H1 (cell line): Measurements from ENCODE around the gene NELFA. TPM values are rescaled to one million over a fixed set of nuclear protein-coding genes. Genes with fewer than 3 reads are reported as not detected.

Source experiments
- CTCF ChIA-PET: fragments of 300-600 bp; sonication (Branson Sonifier 250); formaldehyde crosslinking; loops from one replicate; lab custom pipeline; 2021; ENCODE audit not compliant: partially characterized antibody; lab: Charles Lee
- POLR2A ChIA-PET: fragments of 300-600 bp; sonication (Branson Sonifier 250); formaldehyde crosslinking; loops from one replicate; lab custom pipeline; 2021; ENCODE audit warnings: inconsistent platforms; ENCODE audit not compliant: partially characterized antibody; lab: Charles Lee
- DNase-seq, 2 experiments: peaks; one replicate each; pipeline versions ENCODE4 v3.0.0 to v3.0.0-alpha.2; 2010 to 2022; ENCODE audit warnings: low spot score in 2 of 2, low read depth in 1 of 2, mixed read lengths in 1 of 2
- FAIRE-seq: peaks from 2 replicates; lab custom pipeline; 2011; peaks lifted over from hg19 to GRCh38; lab: Jason Lieb, UNC
- H2AFZ ChIP-seq: 2 replicates; pipeline ENCODE4 v1.8.1; 2012; ENCODE audit warnings: low read length, inconsistent platforms
- H2AK5ac ChIP-seq: 2 replicates; pipeline ENCODE4 v1.6.1; 2013; ENCODE audit warnings: low read depth, low read length
- H2BK120ac ChIP-seq: replicated peaks from 2 replicates; pipeline ENCODE3; 2013; ENCODE audit warnings: low read depth, low read length, inconsistent platforms
- H2BK12ac ChIP-seq: 2 replicates; pipeline ENCODE4 v1.6.1; 2013; ENCODE audit warnings: low read depth, low read length
- H2BK15ac ChIP-seq: 2 replicates; pipeline ENCODE4 v1.6.1; 2013; ENCODE audit warnings: low read length
- H2BK20ac ChIP-seq: 2 replicates; pipeline ENCODE4 v1.6.1; 2013; ENCODE audit warnings: low read length
- H2BK5ac ChIP-seq: 2 replicates; pipeline ENCODE4 v1.6.1; 2013; ENCODE audit warnings: low read depth, low read length
- H3K14ac ChIP-seq: 2 replicates; pipeline ENCODE4 v1.6.1; 2013; ENCODE audit warnings: inconsistent platforms; ENCODE audit not compliant: insufficient read length
- H3K18ac ChIP-seq: 2 replicates; pipeline ENCODE4 v1.6.1; 2013; ENCODE audit warnings: low read length; ENCODE audit errors: extremely low read depth
- H3K23ac ChIP-seq: 2 replicates; pipeline ENCODE4 v1.6.1; 2013; ENCODE audit warnings: inconsistent platforms; ENCODE audit not compliant: insufficient read length
- H3K23me2 ChIP-seq: 2 replicates; pipeline ENCODE4 v1.6.1; 2013; ENCODE audit warnings: low read depth, low read length
- H3K27ac ChIP-seq: 2 replicates; pipeline ENCODE4 v1.6.1; 2011; ENCODE audit warnings: low read depth, low read length, inconsistent platforms
- H3K27me3 ChIP-seq, 4 experiments: replicated peaks in 1 of 4; 1 replicate in 1 of 4; 2 replicates in 3 of 4; pipeline versions ENCODE4 v1.6.1 to v1.8.1; 2011 to 2013; ENCODE audit warnings: low read length in 3 of 4, mild to moderate bottlenecking in 3 of 4, inconsistent platforms in 2 of 4, mixed read lengths in 2 of 4, moderate library complexity in 1 of 4; ENCODE audit not compliant: control insufficient read depth in 3 of 4, insufficient read depth in 3 of 4; ENCODE audit errors: extremely low read depth in 1 of 4
- H3K36me3 ChIP-seq, 4 experiments: 2 replicates each; pipeline versions ENCODE4 v1.6.1 to v1.8.1; 2011 to 2013; ENCODE audit warnings: mild to moderate bottlenecking in 4 of 4, low read length in 3 of 4, moderate library complexity in 2 of 4, control low read depth in 1 of 4, inconsistent platforms in 1 of 4; ENCODE audit not compliant: insufficient read depth in 4 of 4, control insufficient read depth in 2 of 4
- H3K4ac ChIP-seq: replicated peaks from 2 replicates; pipeline ENCODE3; 2013; ENCODE audit warnings: low read length, low read depth, mixed read lengths, inconsistent platforms; ENCODE audit not compliant: insufficient read length
- H3K4me1 ChIP-seq, 4 experiments: replicated peaks in 1 of 4; 1 replicate in 1 of 4; 2 replicates in 3 of 4; pipeline versions ENCODE4 v1.6.1 to v1.8.1; 2011 to 2013; ENCODE audit warnings: low read length in 3 of 4, inconsistent platforms in 2 of 4, mixed read lengths in 1 of 4; ENCODE audit not compliant: insufficient read depth in 4 of 4, control insufficient read depth in 3 of 4
- H3K4me2 ChIP-seq, 2 experiments: 2 replicates each; pipeline versions ENCODE4 v1.6.1 to v1.8.1; 2011 to 2013; ENCODE audit warnings: low read depth in 2 of 2, low read length in 2 of 2, control low read depth in 1 of 2, inconsistent platforms in 1 of 2, mild to moderate bottlenecking in 1 of 2; ENCODE audit not compliant: insufficient read depth in 1 of 2
- H3K4me3 ChIP-seq, 4 experiments: fragments of 200-600, 300-600 bp in 1 of 4; sonication (generic), shearing (Covaris generic), sonication (Bioruptor Twin) in 1 of 4; 2 replicates each; pipeline versions ENCODE4 v1.5.1 to v1.8.1; 2011 to 2016; ENCODE audit warnings: low read length in 4 of 4, low read depth in 3 of 4, control low read depth in 2 of 4, inconsistent platforms in 2 of 4, mild to moderate bottlenecking in 2 of 4, mixed read lengths in 1 of 4, moderate library complexity in 1 of 4; ENCODE audit not compliant: insufficient read depth in 2 of 4; ENCODE audit errors: extremely low read depth in 1 of 4
- H3K56ac ChIP-seq: replicated peaks from 2 replicates; pipeline ENCODE3; 2013; ENCODE audit warnings: low read depth, mild to moderate bottlenecking, mixed read lengths, low read length, inconsistent platforms; ENCODE audit not compliant: insufficient read length
- H3K79me1 ChIP-seq: 2 replicates; pipeline ENCODE4 v1.6.1; 2013; ENCODE audit warnings: low read depth, low read length, control low read depth
- H3K79me2 ChIP-seq, 2 experiments: 2 replicates each; pipeline versions ENCODE4 v1.6.1 to v1.8.1; 2012 to 2013; ENCODE audit warnings: low read length in 2 of 2, mild to moderate bottlenecking in 2 of 2, inconsistent platforms in 1 of 2; ENCODE audit not compliant: insufficient read depth in 2 of 2, control insufficient read depth in 1 of 2
- H3K9ac ChIP-seq, 4 experiments: replicated peaks in 1 of 4; 1 replicate in 1 of 4; 2 replicates in 3 of 4; pipeline versions ENCODE4 v1.6.1 to v1.8.1; 2011 to 2013; ENCODE audit warnings: low read depth in 3 of 4, low read length in 3 of 4, control low read depth in 2 of 4, mild to moderate bottlenecking in 2 of 4, moderate library complexity in 2 of 4, inconsistent platforms in 1 of 4; ENCODE audit errors: extremely low read depth in 1 of 4
- H3K9me3 ChIP-seq, 2 experiments: 2 replicates each; pipeline versions ENCODE4 v1.6.1 to v1.8.1; 2012 to 2013; ENCODE audit warnings: mild to moderate bottlenecking in 2 of 2, moderate library complexity in 2 of 2, control low read depth in 1 of 2, inconsistent platforms in 1 of 2, low read depth in 1 of 2, low read length in 1 of 2, mixed read lengths in 1 of 2; ENCODE audit not compliant: insufficient read depth in 2 of 2
- H4K20me1 ChIP-seq, 2 experiments: replicated peaks in 1 of 2; 2 replicates each; pipeline versions ENCODE3 to v1.8.1; 2011 to 2013; ENCODE audit warnings: inconsistent platforms in 2 of 2, low read length in 2 of 2, mild to moderate bottlenecking in 1 of 2; ENCODE audit not compliant: insufficient read depth in 2 of 2, control insufficient read depth in 1 of 2
- H4K5ac ChIP-seq: 2 replicates; pipeline ENCODE4 v1.6.1; 2013; ENCODE audit warnings: low read length, low read depth, mixed read lengths, inconsistent platforms; ENCODE audit not compliant: insufficient read length
- H4K8ac ChIP-seq: 2 replicates; pipeline ENCODE4 v1.8.0; 2013; ENCODE audit warnings: mild to moderate bottlenecking, moderate library complexity, low read length, inconsistent platforms; ENCODE audit not compliant: insufficient read depth; ENCODE audit errors: extremely low read depth
- H4K91ac ChIP-seq: replicated peaks from 2 replicates; pipeline ENCODE3; 2013; ENCODE audit warnings: low read length, mixed read lengths, inconsistent platforms; ENCODE audit not compliant: insufficient read length
- CBX5 ChIP-seq: fragments of 300-800, 300-1000 bp; sonication (generic); IDR thresholded peaks from 2 replicates; pipeline ENCODE4 v1.7.1; 2016; ENCODE audit warnings: antibody characterized with exemption, low read length, low read depth
- CREB1 ChIP-seq: IDR thresholded peaks from 2 replicates; pipeline ENCODE4 v1.6.1; 2012; ENCODE audit warnings: inconsistent platforms
- FOSL1 ChIP-seq: IDR thresholded peaks from 2 replicates; pipeline ENCODE4 v1.6.1; 2011; ENCODE audit warnings: mild to moderate bottlenecking, low read depth, low read length, moderate library complexity; ENCODE audit not compliant: insufficient read depth
- GABPA ChIP-seq: IDR thresholded peaks from 2 replicates; pipeline ENCODE4 v1.6.1; 2011; ENCODE audit warnings: mild to moderate bottlenecking, low read length, moderate library complexity, borderline replicate concordance; ENCODE audit not compliant: insufficient read depth
- NRF1 ChIP-seq: IDR thresholded peaks from 2 replicates; pipeline ENCODE4 v1.6.1; 2011; ENCODE audit warnings: mild to moderate bottlenecking, low read depth, low read length, improper control_type of control experiment
- SIN3A ChIP-seq, 2 experiments: IDR thresholded peaks in 1 of 2; conservative IDR thresholded peaks in 1 of 2; 2 replicates each; pipeline ENCODE4 v1.6.1; 2011 to 2012; ENCODE audit warnings: low read length in 2 of 2, improper control_type of control experiment in 1 of 2, low read depth in 1 of 2, mild to moderate bottlenecking in 1 of 2
- TCF12 ChIP-seq: IDR thresholded peaks from 2 replicates; pipeline ENCODE4 v1.6.1; 2011; ENCODE audit warnings: low read depth, mild to moderate bottlenecking, low read length
- TEAD4 ChIP-seq: IDR thresholded peaks from 2 replicates; pipeline ENCODE4 v1.6.1; 2012; ENCODE audit warnings: low read depth, low read length, inconsistent platforms, mixed read lengths
- WGBS, 2 experiments: shearing (Covaris generic) in 1 of 2; methylation state at CpG; one replicate each; pipeline versions ENCODE4 v1.1.6 to v1.1.7; 2013 to 2015; ENCODE audit warnings: low lambda C conversion rate in 2 of 2, mixed read lengths in 2 of 2, inconsistent platforms in 1 of 2, low coverage in 1 of 2, missing lambda C conversion rate in 1 of 2; ENCODE audit not compliant: insufficient replicate concordance in 2 of 2, insufficient coverage in 1 of 2, insufficient read length in 1 of 2; ENCODE audit errors: extremely low coverage in 1 of 2, missing lambda C conversion rate in 1 of 2; 5-methylcytosine and 5-hydroxymethylcytosine counted together
- polyA plus RNA-seq, 7 experiments: library from polyadenylated mRNA; depleted of rRNA in 3 of 7; stranded (reverse) in 5 of 7; unstranded in 2 of 7; fragments of >200 nt in 5 of 7; fragments of 200-250 nt in 2 of 7; gene quantifications; 1 replicate in 5 of 7; 2 replicates in 1 of 7; 4 replicates in 1 of 7; pipeline versions ENCODE4 v1.2.1 to v1.2.3, GENCODE V29; 2011 to 2013; ENCODE audit warnings: missing spikeins in 2 of 7, mixed read lengths in 2 of 7
- total RNA-seq: library from RNA; stranded (reverse); fragmentation: NEBNext Ultra II Directional; extraction: Animal tissue kit (Norgen Biotek cat#: 25700); gene quantifications from 2 replicates; pipeline ENCODE4 v1.2.1, GENCODE V29; 2021
- TF ChIP-seq, protein P1 (sequence below): IDR thresholded peaks from 2 replicates; pipeline ENCODE4 v1.6.1; 2011; ENCODE audit warnings: low read length, improper control_type of control experiment
- TF ChIP-seq, protein P2 (sequence below), 3 experiments: IDR thresholded peaks; 1 replicate in 2 of 3; 2 replicates in 1 of 3; pipeline versions ENCODE4 v1.5.1 to v1.6.1; 2011; ENCODE audit warnings: low read length in 3 of 3, mild to moderate bottlenecking in 3 of 3, inconsistent platforms in 2 of 3, low read depth in 1 of 3, moderate library complexity in 1 of 3; ENCODE audit not compliant: insufficient read depth in 1 of 3; ENCODE audit errors: control extremely low read depth in 1 of 3

NELFA gene
- total and polyA plus RNA-seq, 2 of the 8 experiments (the other 6 are each of a cell fraction or from before 2014, with no cell fraction given): 41.8 to 57.5 TPM

DNA sequence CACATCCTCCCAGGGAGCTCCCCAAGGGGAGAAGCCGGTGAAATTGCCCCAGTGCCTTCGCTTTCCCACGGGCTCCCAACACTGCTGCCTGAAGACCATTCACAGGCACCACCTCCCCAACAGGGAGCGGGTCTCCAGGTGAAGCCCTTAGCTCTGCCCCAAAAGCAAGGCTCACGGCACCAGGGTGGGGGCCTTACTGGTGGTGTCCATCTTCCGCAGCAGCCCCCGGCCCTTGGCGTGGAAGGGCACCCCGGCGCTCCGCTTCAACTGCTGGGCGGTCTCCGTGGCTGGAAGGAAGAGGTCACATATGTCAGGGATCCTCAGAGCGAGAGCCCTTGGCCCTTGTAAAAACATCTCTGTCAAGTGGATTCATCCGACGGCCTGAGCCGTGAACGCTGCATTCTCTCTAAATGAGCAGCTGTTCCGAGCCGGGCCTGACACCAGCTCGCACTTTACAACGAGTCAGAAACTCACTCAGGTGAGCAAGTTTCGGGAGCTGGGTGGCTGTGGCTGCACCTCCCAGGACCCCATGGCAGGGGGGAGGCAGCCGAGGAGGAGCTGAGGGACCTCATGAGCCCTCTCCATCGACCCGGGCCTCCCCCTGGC, 20.9 kb downstream of the NELFA start:
- Histone ChIP-seq H4K8ac (no peak overlapping the region), H2BK15ac (no peak overlapping the region), H2AFZ (no peak overlapping the region), H3K79me1 (peaks cover 13% of the 10 kb centered on the region), H3K23me2 (no peaks in the 10 kb centered on the region), H3K23ac (no peak overlapping the region), H3K79me2 (peaks cover 0 to 26% of the 10 kb centered on the region in 2 experiments; a peak in 1 of 4 replicates), H4K5ac (no peak overlapping the region), H2BK5ac (no peak overlapping the region), H4K91ac (no peak overlapping the region), H2BK20ac (no peak overlapping the region), H3K27ac (no peak overlapping the region), H3K18ac (no peak overlapping the region), H3K4ac (no peak overlapping the region), H3K4me3 (no peak overlapping the region), H3K27me3 (no peaks in the 10 kb centered on the region), H2AK5ac (no peak overlapping the region), H3K56ac (no peak overlapping the region), H3K36me3 (peaks cover 22 to 59% (median 45%) of the 10 kb centered on the region in 4 experiments), H3K4me2 (no peak overlapping the region), H4K20me1 (peaks cover 7 to 29% of the 10 kb centered on the region in 2 experiments), H3K4me1 (peaks cover 0 to 5% (median 2%) of the 10 kb centered on the region in 4 experiments; a peak in 2 of 7 replicates), H3K9me3 (no peaks in the 10 kb centered on the region), H3K14ac (no peak overlapping the region), H3K9ac (no peak overlapping the region), H2BK120ac (no peak overlapping the region), H2BK12ac (no peak overlapping the region)
- POLR2A ChIA-PET: no interaction called here
- DNase-seq (no peak), FAIRE-seq (no peak)
- CTCF ChIA-PET: no interaction called here
- WGBS, 2 experiments: 97% methylated on average over 26 of the region's 26 CpGs; no CpG with 5 or more reads in 1 of the 2 experiments
- no peak for TF ChIP-seq TCF12
- TF ChIP-seq FOSL1: no peak
- TF ChIP-seq, protein P1, sequence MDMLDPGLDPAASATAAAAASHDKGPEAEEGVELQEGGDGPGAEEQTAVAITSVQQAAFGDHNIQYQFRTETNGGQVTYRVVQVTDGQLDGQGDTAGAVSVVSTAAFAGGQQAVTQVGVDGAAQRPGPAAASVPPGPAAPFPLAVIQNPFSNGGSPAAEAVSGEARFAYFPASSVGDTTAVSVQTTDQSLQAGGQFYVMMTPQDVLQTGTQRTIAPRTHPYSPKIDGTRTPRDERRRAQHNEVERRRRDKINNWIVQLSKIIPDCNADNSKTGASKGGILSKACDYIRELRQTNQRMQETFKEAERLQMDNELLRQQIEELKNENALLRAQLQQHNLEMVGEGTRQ: no peak
- TF ChIP-seq NRF1: no peak
- TF ChIP-seq SIN3A (conservative IDR thresholded peaks at IDR 0.05 in 1 of 2, IDR thresholded peaks at IDR 0.05 in 1 of 2; ENCODE audit: low read depth in 1 of 2, low read length in 2 of 2): no peak
- TF ChIP-seq GABPA: no peak
- no peak for TF ChIP-seq CBX5
- TF ChIP-seq, protein P2, sequence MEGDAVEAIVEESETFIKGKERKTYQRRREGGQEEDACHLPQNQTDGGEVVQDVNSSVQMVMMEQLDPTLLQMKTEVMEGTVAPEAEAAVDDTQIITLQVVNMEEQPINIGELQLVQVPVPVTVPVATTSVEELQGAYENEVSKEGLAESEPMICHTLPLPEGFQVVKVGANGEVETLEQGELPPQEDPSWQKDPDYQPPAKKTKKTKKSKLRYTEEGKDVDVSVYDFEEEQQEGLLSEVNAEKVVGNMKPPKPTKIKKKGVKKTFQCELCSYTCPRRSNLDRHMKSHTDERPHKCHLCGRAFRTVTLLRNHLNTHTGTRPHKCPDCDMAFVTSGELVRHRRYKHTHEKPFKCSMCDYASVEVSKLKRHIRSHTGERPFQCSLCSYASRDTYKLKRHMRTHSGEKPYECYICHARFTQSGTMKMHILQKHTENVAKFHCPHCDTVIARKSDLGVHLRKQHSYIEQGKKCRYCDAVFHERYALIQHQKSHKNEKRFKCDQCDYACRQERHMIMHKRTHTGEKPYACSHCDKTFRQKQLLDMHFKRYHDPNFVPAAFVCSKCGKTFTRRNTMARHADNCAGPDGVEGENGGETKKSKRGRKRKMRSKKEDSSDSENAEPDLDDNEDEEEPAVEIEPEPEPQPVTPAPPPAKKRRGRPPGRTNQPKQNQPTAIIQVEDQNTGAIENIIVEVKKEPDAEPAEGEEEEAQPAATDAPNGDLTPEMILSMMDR (IDR thresholded peaks at IDR 0.05; ENCODE audit: control extremely low read depth in 1 of 3, insufficient read depth in 1 of 3, low read depth in 1 of 3, low read length in 3 of 3): no peak
- TF ChIP-seq TEAD4: no peak
- no peak for TF ChIP-seq CREB1
